K562 (cell line): ENCODE results near the gene RAD50. TPM values are rescaled to one million over a fixed set of nuclear protein-coding genes. Genes with fewer than 3 reads are reported as not detected.
A peak's percentile ranks its signal among the peaks of the same experiment; 100 is the strongest.

Experiments used
- ATAC-seq: fragments of 200-7000 bp; cut with Tn5 transposase; 3 replicates; pipeline ENCODE4 v1.9.1; 2020; ENCODE audit warnings: moderate library complexity
- BruUV-seq: library from RNA; stranded (reverse); fragments of 400-500 nt; replicated peaks from 2 replicates; lab custom pipeline; 2021; lab: Mats Ljungman, UMichigan
- CTCF ChIA-PET: fragments of 300-600 bp; formaldehyde crosslinking; extraction: SDS; loops from one replicate; lab custom pipeline; 2021; ENCODE audit warnings: low intra/inter-chr PET ratio; lab: Yijun Ruan, JAX
- POLR2A ChIA-PET: fragments of 300-600, 350-650 bp; sonication (Branson Sonifier 250); formaldehyde crosslinking; extraction: SDS; loops from one replicate; lab custom pipeline; 2021; ENCODE audit warnings: antibody characterized with exemption, inconsistent platforms; lab: Yijun Ruan, JAX
- DNase-seq, 4 experiments: peaks; one replicate each; pipeline versions ENCODE4 v3.0.0 to v3.0.0-alpha.2; 2011 to 2018; ENCODE audit warnings: low spot score in 3 of 4, mixed read lengths in 3 of 4; ENCODE audit errors: extremely low read depth in 1 of 4
- FAIRE-seq: peaks from 2 replicates; lab custom pipeline; 2011; peaks lifted over from hg19 to GRCh38; lab: Jason Lieb, UNC
- H2AFZ ChIP-seq: 2 replicates; pipeline ENCODE4 v1.6.0; 2011; ENCODE audit warnings: low read depth, low read length, control low read depth, inconsistent platforms
- H3K27ac ChIP-seq: fragments of 200-600 bp; 3 replicates; pipeline ENCODE4 v1.8.0; 2011; ENCODE audit warnings: low read depth, mild to moderate bottlenecking, control low read depth, inconsistent platforms, low read length, moderate library complexity, mixed read lengths; ENCODE audit errors: extremely low read depth
- H3K27me3 ChIP-seq, 2 experiments: fragments of 300-600 bp in 1 of 2; 2 replicates in 1 of 2; 3 replicates in 1 of 2; pipeline versions ENCODE4 v1.6.0 to v1.8.0; 2011; ENCODE audit warnings: inconsistent platforms in 2 of 2, low read length in 2 of 2, mild to moderate bottlenecking in 1 of 2, mixed read lengths in 1 of 2, moderate library complexity in 1 of 2; ENCODE audit not compliant: control insufficient read depth in 2 of 2, insufficient read depth in 2 of 2
- H3K36me3 ChIP-seq: fragments of 300-600 bp; 3 replicates; pipeline ENCODE4 v1.8.0; 2011; ENCODE audit warnings: mild to moderate bottlenecking, low read length, inconsistent platforms; ENCODE audit not compliant: control insufficient read depth, insufficient read depth
- H3K4me1 ChIP-seq, 2 experiments: fragments of 200-600 bp in 1 of 2; replicated peaks in 1 of 2; 2 replicates in 1 of 2; 3 replicates in 1 of 2; pipeline versions ENCODE4 v1.5.1 to v1.8.0; 2011; ENCODE audit warnings: inconsistent platforms in 2 of 2, low read length in 2 of 2, mild to moderate bottlenecking in 1 of 2, mixed read lengths in 1 of 2, moderate library complexity in 1 of 2; ENCODE audit not compliant: control insufficient read depth in 2 of 2, insufficient read depth in 2 of 2
- H3K4me2 ChIP-seq: 2 replicates; pipeline ENCODE4 v1.6.1; 2011; ENCODE audit warnings: low read length, control low read depth, inconsistent platforms, mixed read lengths; ENCODE audit not compliant: insufficient read depth
- H3K4me3 ChIP-seq: fragments of 200-600 bp; sonication (generic), shearing (Covaris generic); 2 replicates; pipeline ENCODE4 v1.5.1; 2016; ENCODE audit warnings: control low read depth, inconsistent platforms
- H3K79me2 ChIP-seq: fragments of 200-600 bp; 3 replicates; pipeline ENCODE4 v1.8.0; 2011; ENCODE audit warnings: low read length, inconsistent platforms; ENCODE audit not compliant: control insufficient read depth, insufficient read depth
- H3K9ac ChIP-seq, 2 experiments: 2 replicates each; pipeline versions ENCODE4 v1.6.0 to v1.6.1; 2011; ENCODE audit warnings: low read depth in 2 of 2, low read length in 2 of 2, control low read depth in 1 of 2, inconsistent platforms in 1 of 2, mild to moderate bottlenecking in 1 of 2, mixed read lengths in 1 of 2; ENCODE audit not compliant: insufficient read depth in 1 of 2
- H3K9me1 ChIP-seq: one replicate; pipeline ENCODE4 v1.6.0; 2011; ENCODE audit warnings: inconsistent platforms, mild to moderate bottlenecking, low read length, moderate library complexity; ENCODE audit not compliant: control insufficient read depth, insufficient read depth
- H3K9me3 ChIP-seq: replicated peaks from 2 replicates; pipeline ENCODE4 v1.5.1; 2011; ENCODE audit warnings: low read depth, low read length, inconsistent platforms; ENCODE audit not compliant: control insufficient read depth, insufficient read depth
- H4K20me1 ChIP-seq: replicated peaks from 2 replicates; pipeline ENCODE4 v1.6.1; 2011; ENCODE audit warnings: low read length, inconsistent platforms, mixed read lengths; ENCODE audit not compliant: control insufficient read depth, insufficient read depth
- FOSL1 ChIP-seq: fragments of 200-800 bp; sonication (Bioruptor generic); conservative IDR thresholded peaks from 2 replicates; pipeline ENCODE4 v1.6.1; 2016; ENCODE audit warnings: missing genetic modification characterization, missing compliant biosample characterization
- MBD1 ChIP-seq: fragments of 250-450 bp; sonication (Bioruptor Pico); IDR thresholded peaks from 2 replicates; pipeline ENCODE4 v1.8.0; 2022; ENCODE audit warnings: inconsistent platforms
- MCM7 ChIP-seq, 2 experiments: fragments of 450-650 bp; IDR thresholded peaks; 2 replicates each; pipeline ENCODE4 v1.6.1; 2016 to 2018
- RAD51 ChIP-seq: fragments of 450-650 bp; IDR thresholded peaks from 2 replicates; pipeline ENCODE4 v1.7.1; 2016; ENCODE audit warnings: low read depth, mild to moderate bottlenecking, borderline replicate concordance
- SMAD4 ChIP-seq: fragments of 250-450 bp; sonication (Bioruptor Pico); conservative IDR thresholded peaks from 2 replicates; pipeline ENCODE4 v1.8.0; 2021; ENCODE audit warnings: inconsistent platforms, mild to moderate bottlenecking, moderate library complexity
- SMC3 ChIP-seq: conservative IDR thresholded peaks from 2 replicates; pipeline ENCODE4 v1.6.1; 2011; ENCODE audit warnings: low read depth, low read length, improper control_type of control experiment; ENCODE audit not compliant: insufficient read depth
- TEAD1 ChIP-seq, 2 experiments: fragments of 450-650 bp in 1 of 2; sonication (generic) in 1 of 2; formaldehyde crosslinking; IDR thresholded peaks; 2 replicates each; pipeline versions ENCODE4 v1.4.0 to v1.8.0; 2020 to 2022; ENCODE audit warnings: mild to moderate bottlenecking in 2 of 2, missing genetic modification reagents in 1 of 2
- WGBS: fragments of 100-300 bp; shearing (Covaris generic); methylation state at CpG from one replicate; pipeline ENCODE4 v1.1.6; 2016; ENCODE audit warnings: low coverage, mixed read lengths; ENCODE audit not compliant: insufficient coverage; ENCODE audit errors: missing lambda C conversion rate; 5-methylcytosine and 5-hydroxymethylcytosine counted together
- in situ Hi-C: fragments of 300-500 bp; cut with MboI; formaldehyde crosslinking; loops from 4 replicates; pipeline ENCODE4 v1.15.0; 2018; ENCODE audit warnings: inconsistent platforms, mixed read lengths
- intact Hi-C: fragments of 100-400 bp; cut with micrococcal nuclease; formaldehyde crosslinking; loops from 2 replicates; pipeline ENCODE4 v1.14.2; 2022
- polyA plus RNA-seq, 8 experiments: library from polyadenylated mRNA; depleted of rRNA in 4 of 8; stranded (reverse) in 5 of 8; unstranded in 3 of 8; fragments of >200 nt; fragmentation: Nextera tagmentation in 2 of 8; fragmentation: Illumina TruSeq in 1 of 8; extraction: Ambion mirVana in 2 of 8; extraction: Trizol in 1 of 8; gene quantifications; 2 replicates each; pipeline versions ENCODE4 v1.2.1 to v1.2.3, GENCODE V29; 2011 to 2014; ENCODE audit warnings: inconsistent platforms in 1 of 8, missing spikeins in 1 of 8
- total RNA-seq, 7 experiments: library from RNA; depleted of rRNA in 6 of 7; stranded (reverse); fragments of >200 nt in 6 of 7; fragmentation: Illumina TruSeq in 2 of 7; extraction: Trizol in 2 of 7; gene quantifications; 2 replicates each; pipeline versions ENCODE4 v1.2.1 to v1.2.3, GENCODE V29; 2011 to 2021; ENCODE audit warnings: low replicate concordance in 1 of 7
- TF ChIP-seq, protein P1 (sequence below): fragments of 200-800 bp; sonication (Bioruptor generic); IDR thresholded peaks from 2 replicates; pipeline ENCODE4 v1.6.1; 2017; ENCODE audit warnings: missing genetic modification characterization, missing compliant biosample characterization

Gene RAD50
- total and polyA plus RNA-seq, 9 of the 15 experiments (the other 6 are each of a cell fraction or from before 2014, with no cell fraction given) = 15.3 to 74.2 (median 44.1) TPM

DNA sequence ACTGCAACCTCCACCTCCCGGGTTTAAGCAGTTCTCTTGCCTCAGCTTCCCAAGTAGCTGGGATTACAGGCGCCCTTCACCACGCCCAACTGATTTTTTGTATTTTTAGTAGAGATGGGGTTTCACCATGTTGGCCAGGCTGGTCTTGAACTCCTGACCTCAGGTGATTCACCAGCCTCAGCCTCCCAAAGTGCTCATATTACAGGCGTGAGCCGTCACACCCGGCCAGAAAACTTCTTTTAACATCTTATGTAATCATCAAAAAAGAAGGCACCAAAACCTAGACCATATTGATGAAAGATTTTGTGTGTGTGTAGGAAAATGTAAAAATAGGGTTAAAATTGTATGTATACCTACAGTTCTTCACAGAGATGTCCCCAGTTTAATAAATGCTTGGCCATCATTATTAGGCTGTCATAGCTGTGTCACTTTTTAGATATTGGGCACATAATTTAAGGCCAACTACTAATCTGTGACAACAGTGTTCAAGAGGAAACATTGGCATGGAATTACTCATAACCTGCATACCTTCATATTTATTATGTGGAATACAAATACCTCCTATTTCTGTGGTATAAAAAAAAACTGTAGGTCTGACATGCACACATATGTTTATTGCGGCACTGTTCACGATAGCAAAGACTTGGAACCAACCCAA is 44.4 kb downstream of the RAD50 start:
- no peak for DNase-seq
- no peaks in the 10 kb centered on the region for H3K27me3 ChIP-seq
- no TSS peak for BruUV-seq
- POLR2A ChIA-PET = no interaction called here
- intact Hi-C loops = no loop called here
- no peak overlapping the region for H3K27ac ChIP-seq
- no peak for ATAC-seq
- H3K4me1 ChIP-seq = no peaks in the 10 kb centered on the region
- CTCF ChIA-PET = no interaction called here
- TF ChIP-seq SMC3 = no peak
- no peak overlapping the region for H2AFZ ChIP-seq
- H3K79me2 ChIP-seq = no peaks in the 10 kb centered on the region
- H3K9ac ChIP-seq = no peak overlapping the region
- H3K9me1 ChIP-seq = no peaks in the 10 kb centered on the region
- FAIRE-seq = no peak
- 63% methylated on average over 8 of the region's 8 CpGs for WGBS
- no peak overlapping the region for H3K4me3 ChIP-seq
- H3K9me3 ChIP-seq = no peaks in the 10 kb centered on the region
- in situ Hi-C loops = no loop called here
- no peak overlapping the region for H3K4me2 ChIP-seq
- peaks cover 80% of the 10 kb centered on the region for H3K36me3 ChIP-seq
- no peaks in the 10 kb centered on the region for H4K20me1 ChIP-seq

GRCh38 chr5:132607095-132607494 is 50.3 kb downstream of the RAD50 start:
- H3K27ac ChIP-seq = no peak overlapping the region
- no peak overlapping the region for H2AFZ ChIP-seq
- H3K9me1 ChIP-seq = no peaks in the 10 kb centered on the region
- no peaks in the 10 kb centered on the region for H3K79me2 ChIP-seq
- no peaks in the 10 kb centered on the region for H3K27me3 ChIP-seq
- no peak overlapping the region for H3K4me3 ChIP-seq
- 65% methylated on average over 3 of the region's 3 CpGs for WGBS
- in situ Hi-C loops = no loop called here
- no peak overlapping the region for H3K9ac ChIP-seq
- H3K4me1 ChIP-seq = no peaks in the 10 kb centered on the region
- no peak for DNase-seq
- peaks cover 77% of the 10 kb centered on the region for H3K36me3 ChIP-seq
- FAIRE-seq = no peak
- no peak overlapping the region for H3K4me2 ChIP-seq
- no peaks in the 10 kb centered on the region for H4K20me1 ChIP-seq
- CTCF ChIA-PET = no interaction called here
- intact Hi-C loops = no loop called here
- H3K9me3 ChIP-seq = no peaks in the 10 kb centered on the region
- BruUV-seq = no TSS peak
- ATAC-seq = no peak
- POLR2A ChIA-PET = interaction anchor here (1.4 kb wide), 1 partner anchor 11 kb away, joined by 4 read pairs; no protein-coding TSS in a partner anchor
- TF ChIP-seq, protein P1, sequence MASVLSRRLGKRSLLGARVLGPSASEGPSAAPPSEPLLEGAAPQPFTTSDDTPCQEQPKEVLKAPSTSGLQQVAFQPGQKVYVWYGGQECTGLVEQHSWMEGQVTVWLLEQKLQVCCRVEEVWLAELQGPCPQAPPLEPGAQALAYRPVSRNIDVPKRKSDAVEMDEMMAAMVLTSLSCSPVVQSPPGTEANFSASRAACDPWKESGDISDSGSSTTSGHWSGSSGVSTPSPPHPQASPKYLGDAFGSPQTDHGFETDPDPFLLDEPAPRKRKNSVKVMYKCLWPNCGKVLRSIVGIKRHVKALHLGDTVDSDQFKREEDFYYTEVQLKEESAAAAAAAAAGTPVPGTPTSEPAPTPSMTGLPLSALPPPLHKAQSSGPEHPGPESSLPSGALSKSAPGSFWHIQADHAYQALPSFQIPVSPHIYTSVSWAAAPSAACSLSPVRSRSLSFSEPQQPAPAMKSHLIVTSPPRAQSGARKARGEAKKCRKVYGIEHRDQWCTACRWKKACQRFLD = no peak
- TF ChIP-seq TEAD1 (CRISPR knock-in tag; IDR thresholded peaks at IDR 0.05) (no peak), FOSL1 (tag) (0 out of 2 replicates have a peak, but pooled peaks have one; percentile 38), RAD51 (no peak), MCM7 (IDR thresholded peaks at IDR 0.05) (no peak), SMAD4 (CRISPR knock-in tag) (no peak), MBD1 (CRISPR knock-in tag) (no peak)
